Stimulated activated CD4-positive, alpha-beta T cell treated with anti-CD3 and anti-CD28 coated beads, Interleukin-12 subunit alpha, Interleukin-12 subunit beta, amount 100 ng/mL, for 4 hours (primary cell): Measurements from ENCODE around the gene KRTAP10-10.
"Not testable (repeated sequence)": the region's sequence is repeated elsewhere in the genome, so short reads cannot be mapped to it uniquely, and the experiment has no call there.

Source experiments
- DNase-seq: peaks from one replicate; pipeline ENCODE4 v3.0.0-alpha.2; 2020

KRTAP10-10 gene

DNA sequence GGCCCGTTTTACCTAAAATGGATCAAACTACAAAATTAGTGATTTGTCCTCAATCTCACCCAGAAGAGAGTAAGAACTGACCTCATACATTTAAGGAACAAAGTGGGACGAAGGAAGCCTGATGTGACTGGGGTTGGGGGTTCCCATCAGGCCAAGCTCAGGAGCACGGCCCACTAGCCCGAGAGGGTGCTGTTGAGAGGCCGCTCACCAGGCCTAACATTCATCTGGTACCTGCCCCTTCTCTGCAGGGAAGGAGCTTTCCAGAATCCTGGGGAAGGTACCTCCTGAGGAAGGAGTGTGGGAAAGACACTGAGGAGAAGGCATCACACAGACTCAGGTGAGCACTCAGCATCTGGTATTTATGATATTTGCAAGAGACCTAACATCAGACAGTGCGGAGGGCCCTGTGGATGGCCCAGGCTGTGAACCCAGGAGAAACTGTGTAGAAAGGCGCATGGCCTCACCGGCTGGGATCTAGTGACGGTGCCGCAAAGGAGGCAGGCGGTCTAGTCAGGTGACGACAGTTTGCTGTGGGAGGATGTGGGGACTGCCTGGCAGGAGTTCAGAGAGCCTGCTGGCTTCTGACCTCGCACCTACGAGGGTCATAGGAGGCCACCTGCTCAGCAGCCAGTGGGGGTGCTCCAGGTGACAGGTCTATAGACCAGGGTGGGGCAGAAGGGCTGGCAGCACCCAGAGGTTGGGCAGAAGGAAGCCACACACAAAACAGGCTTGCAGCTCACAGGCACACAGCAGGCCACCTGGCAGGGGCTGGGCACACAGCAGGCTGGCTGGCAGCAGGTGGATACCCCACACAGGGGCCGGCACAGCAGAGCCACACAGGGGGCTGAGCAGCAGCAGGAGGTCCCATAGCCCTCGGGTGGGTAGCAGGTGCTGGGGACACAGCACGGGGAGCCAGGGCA lies 16.8 kb downstream of the KRTAP10-10 start:
- DNase-seq, result no peak

DNA sequence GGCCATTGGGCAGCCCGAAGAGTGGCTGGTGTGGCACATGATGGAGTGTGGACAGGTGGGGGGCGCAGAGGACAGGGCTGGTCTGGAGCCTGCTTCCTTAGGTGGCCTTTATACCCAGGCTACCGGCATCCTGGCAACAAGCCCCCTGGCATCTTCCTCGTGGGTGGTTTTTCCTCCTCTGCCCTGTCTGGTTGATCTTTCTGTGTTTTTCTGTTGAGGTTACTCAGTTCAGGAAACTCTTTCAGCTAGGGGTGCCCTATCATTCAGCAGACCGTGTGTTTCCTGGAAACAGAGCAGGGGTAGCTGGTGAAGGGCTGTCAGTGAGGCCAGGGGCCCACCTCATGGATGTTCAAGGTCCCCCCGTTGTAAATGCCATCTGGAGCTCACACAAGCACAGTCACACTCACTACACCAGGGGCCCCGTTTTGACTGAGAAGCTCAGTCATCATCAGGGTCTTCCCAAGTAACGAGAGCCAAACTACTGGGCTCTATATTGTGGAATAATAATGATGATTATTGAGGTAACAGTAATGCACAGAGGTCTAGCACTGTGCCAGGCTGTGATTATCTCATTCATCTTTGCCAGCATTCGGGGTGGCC lies 17.5 kb downstream of the KRTAP10-10 start, which contains the start of gene KRTAP12-4:
TSS of gene KRTAP12-4 (minus strand) at position 84 of the 600 bp plus-strand sequence. CDS start at position 39, 45 bp downstream.
- no peak for DNase-seq

DNA sequence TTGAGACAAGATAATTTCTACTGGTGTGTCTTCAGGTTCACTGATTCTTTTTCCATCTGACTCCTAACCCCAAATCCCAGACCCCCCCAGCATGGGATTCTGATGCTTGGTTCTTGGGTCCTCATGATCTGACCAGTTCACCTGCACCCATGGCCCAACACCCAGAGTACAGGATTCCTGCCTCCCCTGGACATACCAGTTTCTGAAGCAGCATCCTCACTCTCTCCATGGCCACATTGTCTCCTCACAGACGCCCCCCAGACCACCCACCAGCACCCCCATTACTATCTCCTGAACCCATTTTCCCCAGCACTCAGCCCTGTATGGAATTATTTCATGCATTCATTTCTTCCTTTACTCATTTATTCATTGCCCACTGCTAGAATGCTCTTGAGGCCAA lies 19.7 kb downstream of the KRTAP10-10 start:
- DNase-seq, result no peak

DNA sequence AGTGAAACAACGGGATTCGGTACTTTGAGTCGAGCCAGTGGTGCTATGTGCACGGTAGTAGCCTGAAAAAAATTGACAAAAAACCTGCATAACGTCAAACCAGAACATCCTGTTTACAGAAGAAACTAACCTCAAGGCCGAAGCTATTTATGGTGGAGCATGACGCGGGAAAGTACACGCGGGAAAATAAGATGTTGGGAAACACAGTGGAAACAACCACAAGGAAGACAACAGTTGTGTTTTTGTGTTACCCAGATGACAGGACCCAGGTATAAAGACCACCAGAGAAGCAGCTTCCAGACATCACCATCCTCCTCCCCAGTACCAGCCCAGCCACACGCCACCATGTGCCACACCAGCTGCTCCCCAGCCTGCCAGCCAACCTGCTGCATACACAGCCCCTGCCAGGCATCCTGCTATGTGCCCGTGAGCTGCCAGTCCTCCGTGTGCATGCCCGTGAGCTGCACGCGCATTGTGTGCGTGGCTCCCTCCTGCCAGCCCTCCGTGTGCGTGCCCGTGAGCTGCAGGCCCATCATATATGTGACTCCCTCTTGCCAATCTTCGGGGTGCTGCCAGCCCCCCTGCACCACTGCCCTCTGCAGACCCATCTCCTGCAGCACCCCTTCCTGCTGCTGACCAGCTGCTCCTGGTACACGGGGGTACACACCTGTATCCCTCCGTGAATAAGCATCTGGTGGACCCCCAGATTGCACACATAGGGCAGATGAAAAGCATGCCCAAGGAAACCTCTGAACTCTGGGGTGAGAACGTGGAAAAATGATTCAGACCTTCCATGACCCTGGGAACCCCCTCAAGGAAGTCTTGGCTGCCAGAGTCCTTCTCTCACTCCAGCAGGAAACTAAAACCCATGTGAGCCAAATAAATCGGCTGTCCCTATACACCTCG lies 20.7 kb downstream of the KRTAP10-10 start, which contains the start of gene KRTAP12-3:
TSS of gene KRTAP12-3 (plus strand) at position 298 of the 906 bp plus-strand sequence. CDS start at position 346, 48 bp downstream.
- no peak for DNase-seq

DNA sequence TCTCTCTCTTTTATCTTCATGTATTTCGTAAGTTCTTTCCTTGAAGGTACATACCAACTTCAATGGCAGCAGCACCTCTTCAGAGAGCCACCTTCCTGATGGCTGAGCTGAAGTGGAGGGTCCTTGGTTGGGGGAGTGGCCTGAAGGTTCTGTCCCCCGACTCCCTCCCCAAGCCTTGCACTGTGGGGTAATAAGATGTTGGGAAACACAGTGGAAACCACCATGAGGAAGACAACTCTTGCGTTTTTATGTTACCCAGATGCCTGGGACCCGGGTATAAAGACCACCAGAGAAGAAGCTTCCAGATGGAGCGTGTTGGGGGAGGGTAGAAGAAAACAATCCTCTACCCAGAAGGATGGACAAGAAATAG lies 21.4 kb downstream of the KRTAP10-10 start:
- DNase-seq, result no peak

DNA sequence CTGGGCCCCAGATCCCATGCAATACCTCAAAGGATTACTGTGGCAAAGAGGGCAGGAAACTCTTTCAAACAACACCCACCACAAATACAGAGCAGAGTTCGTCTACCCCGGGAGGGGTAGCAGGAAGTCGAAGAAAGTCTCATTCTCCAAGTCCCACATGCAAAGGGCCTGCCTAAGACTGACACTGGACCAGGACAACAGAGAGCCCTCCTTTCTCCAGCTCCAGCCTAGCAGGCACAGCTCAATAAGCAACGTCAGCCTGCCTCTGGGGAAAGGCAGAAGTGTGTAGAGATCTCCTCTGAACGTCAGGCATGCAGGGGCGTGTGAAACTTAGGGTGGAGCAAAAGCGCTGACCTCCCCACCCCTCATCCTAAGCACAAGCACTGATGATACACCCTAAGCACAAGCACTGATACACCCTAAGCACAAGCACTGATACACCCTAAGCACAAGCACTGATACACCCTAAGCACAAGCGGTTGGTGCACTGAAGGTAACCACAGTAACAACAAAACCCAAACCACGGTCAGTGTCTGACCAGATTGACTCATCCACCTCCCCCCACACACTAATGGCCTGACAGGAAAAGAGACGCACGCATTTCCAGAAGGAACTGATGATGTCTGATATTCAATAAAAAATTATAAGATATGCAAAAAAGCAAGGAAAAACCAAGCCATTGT lies 21.9 kb downstream of the KRTAP10-10 start:
- DNase-seq, result no peak

DNA sequence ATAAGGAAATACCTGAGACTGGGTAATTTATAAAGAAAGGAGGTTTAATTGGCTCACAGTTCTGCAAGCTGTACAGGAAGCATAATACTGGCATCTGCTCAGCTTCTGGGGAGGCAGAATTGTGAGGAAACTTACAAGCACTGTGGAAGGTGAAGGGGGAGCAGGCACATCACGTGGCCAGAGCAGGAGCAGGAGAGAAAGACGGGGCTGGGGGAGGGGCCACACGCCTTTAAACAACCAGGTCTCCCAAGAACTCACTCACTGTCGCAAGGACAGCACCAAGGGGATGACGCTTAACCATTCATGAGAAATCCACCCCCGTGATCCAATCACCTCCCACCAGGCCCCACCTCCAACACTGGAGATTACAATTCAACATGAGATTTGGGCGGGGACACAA lies 24.4 kb downstream of the KRTAP10-10 start:
- DNase-seq, result not testable (repeated sequence)

DNA sequence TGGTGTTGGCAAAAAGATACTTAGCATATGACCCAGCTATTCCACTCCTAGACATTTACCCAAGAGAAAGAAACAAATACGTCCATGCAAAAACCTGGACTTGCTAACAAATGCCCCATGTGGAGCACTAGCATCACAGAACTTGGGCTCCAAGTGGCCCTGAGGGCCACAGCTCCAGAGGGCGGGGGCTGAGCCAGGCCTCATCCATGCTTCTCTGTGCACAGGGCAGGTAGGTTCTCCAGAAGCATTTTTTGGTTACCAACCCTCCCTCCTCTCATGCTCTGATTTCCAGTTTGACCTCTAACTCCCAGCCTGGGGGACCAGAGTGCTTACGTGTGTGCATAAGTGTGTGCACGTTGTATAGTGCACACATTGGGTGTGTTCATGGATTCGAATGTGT lies 27.5 kb downstream of the KRTAP10-10 start:
- no peak for DNase-seq

DNA sequence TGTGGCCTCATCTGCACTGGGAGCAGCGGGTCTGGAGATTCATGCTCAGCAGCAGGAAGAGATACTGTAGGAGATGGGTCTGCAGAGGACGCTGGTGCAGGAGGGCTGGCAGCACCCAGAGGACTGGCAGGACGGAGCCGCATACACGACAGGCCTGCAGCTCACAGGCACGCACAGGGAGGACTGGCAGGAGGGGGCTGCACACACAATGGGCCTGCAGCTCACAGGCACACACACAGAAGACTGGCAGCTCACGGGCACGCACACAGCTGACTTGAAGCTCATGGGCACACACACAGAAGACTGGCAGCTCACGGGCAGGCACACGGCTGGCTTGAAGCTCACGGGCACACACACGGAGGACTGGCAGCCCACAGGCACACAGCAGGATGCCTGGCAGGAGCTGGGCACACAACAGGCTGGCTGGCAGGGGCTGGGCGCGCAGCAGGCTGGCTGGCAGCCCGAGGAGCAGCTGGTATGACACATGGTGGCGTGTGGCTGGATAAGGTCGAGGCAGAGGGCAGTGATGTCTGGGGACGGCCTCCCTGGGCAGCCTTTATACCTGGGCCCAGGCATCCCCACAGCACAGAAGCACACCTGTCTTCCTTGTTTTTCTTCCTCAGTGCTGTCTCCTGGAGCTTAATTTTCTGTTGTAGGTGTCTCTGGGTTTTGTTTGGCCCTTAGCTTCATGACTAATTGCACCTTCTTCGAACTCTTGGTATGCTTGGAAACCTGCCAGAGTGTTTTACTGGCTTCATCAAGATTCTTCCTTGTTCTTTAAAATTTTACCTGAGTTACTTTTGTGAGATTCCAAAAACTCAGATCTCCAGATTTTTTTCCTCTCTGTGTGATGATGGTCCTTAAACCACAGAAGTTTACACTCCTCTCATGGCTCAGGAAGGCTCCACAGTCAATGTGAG lies 29.5 kb downstream of the KRTAP10-10 start, which contains the start of gene KRTAP12-2:
TSS of gene KRTAP12-2 (minus strand) at position 527 of the 920 bp plus-strand sequence. CDS start at position 486, 41 bp downstream.
- no peak for DNase-seq

DNA sequence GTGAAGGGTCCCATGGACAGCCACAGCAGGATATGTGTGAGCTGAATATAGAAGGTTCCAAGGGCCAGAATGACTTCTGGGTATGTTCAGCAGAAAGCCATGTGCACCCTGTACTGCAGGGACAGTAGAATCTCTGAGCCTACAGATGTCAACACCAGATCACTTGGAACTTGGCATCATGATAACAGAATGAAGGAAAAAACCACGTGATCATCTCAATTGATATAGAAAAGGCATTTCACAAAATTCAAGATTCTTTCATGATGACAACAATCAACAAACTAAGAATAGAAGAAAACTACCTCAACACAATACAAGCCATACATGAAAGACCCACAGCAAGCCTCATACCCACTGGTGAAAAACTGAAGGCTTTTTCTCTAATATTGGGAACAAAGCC lies 30.5 kb downstream of the KRTAP10-10 start:
- no peak for DNase-seq

DNA sequence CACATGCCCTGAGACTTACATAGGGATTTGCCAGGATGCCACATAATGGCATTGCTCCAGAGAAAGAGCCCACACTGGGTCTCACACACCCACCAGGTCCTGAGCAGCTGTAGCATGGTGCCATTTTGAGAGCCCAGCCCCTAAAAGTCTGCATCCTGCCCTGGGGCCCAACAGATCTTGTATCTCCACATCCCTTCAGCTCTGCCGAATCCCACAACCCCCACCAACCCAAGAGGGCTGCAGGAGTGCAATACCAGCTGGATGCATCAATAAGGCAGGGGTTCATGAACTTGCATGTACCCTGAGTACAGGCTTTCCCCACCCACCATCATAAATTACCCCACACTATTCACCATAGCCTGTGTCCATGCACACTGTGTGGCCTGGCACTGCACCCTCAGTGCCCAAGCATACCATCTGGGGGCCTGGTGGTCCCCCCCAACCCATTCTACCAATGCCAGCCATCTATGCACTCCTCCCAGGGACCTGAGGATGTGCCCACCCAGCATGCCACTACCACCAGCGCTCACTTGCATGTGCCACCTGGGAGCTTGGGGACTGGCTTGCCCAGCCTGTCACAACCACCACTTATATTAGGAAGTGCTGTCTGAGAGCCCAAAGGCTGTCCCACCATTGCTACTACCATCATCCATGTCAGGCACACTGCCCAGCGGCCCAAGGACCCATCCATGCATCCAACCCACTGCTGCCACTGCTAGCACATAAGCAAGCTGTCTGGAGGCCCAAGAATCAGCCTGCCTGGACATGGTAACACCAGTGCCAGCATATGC lies 33.7 kb downstream of the KRTAP10-10 start:
- DNase-seq, result no peak

DNA sequence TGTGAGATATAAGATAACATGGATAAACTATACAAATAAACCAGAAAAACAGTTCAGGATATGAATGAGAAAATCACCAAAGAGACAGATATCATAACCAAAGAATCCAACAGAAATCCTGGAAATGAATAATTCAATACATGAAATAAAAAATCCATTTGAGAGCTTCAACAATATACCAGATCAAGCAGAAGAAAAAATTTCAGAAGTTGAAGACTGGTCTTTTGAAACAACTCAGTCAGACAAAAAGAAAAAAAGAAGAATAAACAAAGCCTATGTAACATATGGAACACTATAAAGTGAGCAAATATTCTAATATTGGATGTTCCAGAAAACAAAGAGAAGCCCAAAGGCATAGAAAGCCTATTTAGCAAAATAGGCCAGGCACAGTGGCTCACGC lies 34.8 kb downstream of the KRTAP10-10 start:
- DNase-seq, result no peak

DNA sequence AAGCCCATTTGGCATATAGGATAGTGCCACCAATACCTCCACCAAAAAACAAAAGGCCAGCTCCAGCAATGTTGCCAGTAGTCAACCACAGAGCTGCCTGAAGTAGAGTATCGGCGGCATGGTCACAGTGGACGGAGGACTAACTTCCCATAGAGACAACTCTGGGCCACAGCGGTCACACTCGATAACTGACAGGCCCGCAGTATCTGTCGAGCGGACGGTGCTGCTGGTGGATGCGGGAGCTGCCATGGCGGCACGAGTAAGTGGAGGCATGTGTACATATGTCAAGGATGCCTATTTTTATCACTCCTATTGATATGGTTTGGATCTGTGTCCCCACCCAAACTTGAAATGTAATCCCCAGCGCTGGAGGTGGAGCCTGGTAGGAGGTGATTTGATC lies 40.7 kb downstream of the KRTAP10-10 start:
- no peak for DNase-seq

DNA sequence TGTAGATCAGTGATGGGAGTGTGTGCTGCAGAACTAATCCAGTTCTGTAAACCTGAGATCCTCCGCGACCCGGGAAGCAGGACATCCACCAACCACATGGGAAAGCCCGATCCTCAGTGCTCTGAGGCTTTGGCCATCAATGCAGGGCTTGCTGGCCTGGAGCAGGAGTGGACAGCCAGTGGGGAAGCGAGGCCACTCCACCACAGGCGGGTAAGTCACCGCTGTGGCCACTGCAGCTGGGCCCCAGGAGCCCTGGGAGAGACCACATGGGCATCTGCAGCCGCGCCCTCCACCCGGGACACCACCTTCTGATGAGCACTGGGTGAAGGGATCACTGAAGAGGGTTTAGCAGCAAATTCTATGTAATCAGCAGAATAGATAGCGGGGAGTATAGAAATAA lies 44.0 kb downstream of the KRTAP10-10 start:
- DNase-seq, result no peak

DNA sequence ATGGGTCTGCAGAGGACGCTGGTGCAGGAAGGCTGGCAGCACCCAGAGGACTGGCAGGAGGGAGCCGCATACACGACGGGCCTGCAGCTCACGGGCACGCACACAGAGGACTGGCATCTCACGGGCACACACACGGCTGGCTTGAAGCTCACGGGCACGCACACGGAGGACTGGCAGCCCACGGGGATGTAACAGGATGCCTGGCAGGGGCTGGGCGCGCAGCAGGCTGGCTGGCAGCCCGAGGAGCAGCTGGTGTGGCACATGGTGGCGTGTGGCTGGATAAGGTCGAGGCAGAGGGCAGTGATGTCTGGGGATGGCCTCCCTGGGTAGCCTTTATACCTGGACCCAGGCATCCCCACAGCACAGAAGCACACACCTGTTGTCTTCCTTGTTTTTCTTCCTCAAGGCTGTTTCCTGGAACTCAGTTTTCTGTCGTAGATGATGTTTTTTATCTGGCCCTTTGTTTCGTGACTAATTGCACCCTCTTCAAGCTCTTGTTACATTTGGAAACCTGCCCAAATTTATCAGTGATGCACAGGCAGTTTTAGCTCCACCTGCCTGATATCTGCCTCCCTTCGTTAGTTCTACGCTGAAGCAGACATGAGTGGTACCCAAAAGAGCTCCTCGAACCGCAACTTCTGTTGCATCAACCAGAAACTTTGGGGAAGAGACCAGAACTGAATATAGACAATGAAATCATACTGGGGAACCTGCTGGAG lies 44.9 kb downstream of the KRTAP10-10 start, which contains the start of gene KRTAP12-1:
TSS of gene KRTAP12-1 (minus strand) at position 303 of the 719 bp plus-strand sequence. CDS start at position 263, 40 bp downstream.
- DNase-seq, result no peak

DNA sequence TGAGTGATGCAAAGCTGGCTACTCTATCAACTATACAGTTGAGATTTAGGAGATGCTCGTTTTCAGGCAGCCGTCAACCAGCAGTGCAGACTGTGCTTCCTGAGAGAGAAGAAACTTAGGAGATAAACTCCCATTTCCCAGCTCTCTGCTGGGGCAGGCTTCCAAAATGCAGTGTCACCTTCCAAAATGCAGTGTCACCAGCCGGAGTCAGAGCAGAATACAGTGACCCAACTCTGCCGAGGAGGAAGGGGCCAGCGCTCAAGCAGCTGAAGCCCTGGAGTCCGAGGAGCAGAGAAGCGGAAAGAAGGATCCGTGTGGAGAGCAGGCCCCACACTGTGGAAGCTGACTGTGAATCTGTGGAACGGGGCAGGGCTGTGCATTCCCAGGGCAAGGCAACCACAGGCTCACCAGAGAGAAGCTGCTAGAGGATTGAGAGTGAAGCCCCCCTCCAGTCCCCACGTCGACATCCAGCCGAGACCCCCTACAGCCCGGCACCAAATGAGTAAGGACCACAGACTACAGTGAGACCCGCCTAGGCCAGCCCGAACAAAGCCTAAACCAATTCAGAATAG lies 45.5 kb downstream of the KRTAP10-10 start:
- DNase-seq, result no peak

DNA sequence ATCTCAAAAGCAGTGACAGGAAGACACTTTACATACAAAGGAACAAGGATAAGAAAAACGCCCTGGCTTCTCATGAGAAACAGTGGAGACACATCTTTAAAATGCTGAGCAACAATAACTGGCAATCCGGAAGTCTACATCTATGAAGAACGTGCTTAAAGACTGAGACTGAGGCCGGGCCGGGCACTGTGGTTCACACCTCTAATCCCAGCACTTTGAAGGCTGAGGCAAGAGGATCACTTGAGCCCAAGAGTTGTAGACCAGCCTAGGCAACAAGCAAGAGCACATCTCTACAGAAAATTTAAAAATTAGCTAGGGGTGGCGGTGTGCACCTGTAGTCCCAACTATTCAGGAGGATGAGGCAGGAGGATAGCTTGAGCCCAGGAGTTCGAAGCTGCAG lies 46.9 kb downstream of the KRTAP10-10 start:
- DNase-seq, result no peak

DNA sequence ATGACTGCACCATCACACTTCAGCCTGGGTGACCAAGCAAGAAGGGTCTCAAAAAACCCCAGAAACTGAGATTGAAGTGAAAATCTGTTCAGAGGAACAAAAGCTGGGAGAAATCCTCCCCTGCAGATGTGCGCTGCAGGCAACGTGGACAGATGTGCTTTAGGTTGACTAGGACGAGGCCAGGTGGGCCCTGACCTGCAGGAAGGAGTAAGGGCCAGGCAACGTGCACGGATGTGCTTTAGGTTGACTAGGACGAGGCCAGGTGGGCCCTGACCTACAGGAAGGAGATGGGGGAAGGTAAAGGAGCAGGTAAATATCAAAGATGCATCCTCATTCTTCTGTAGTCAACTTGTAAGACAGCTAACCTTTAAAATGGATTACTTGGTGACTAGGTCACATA lies 47.3 kb downstream of the KRTAP10-10 start:
- no peak for DNase-seq

DNA sequence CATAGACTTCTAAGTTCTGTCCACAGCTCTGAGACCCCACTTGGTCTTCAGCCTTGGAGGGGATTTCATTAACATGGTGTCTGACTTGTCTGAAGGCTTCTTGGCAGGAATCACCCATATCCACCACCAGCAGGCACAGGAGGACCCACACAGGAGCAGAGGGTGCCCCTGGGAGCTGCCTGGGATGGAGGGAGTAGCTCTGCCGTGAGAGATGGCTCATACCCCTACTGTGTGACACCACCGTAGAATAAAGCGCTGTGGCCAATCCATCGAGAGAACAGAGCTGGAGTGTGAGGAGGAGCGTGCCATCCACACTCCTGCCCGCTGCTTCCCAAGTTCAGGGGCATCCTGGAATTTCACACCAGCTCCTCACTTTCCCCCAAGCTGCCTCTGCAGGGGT lies 47.9 kb downstream of the KRTAP10-10 start:
- DNase-seq, result not testable (repeated sequence)
